ENCODE measurements around the gene NFATC2.
"Not testable (repeated sequence)": the region's sequence is repeated elsewhere in the genome, so short reads cannot be mapped to it uniquely, and the experiment has no call there.

The NFATC2 gene

DNA sequence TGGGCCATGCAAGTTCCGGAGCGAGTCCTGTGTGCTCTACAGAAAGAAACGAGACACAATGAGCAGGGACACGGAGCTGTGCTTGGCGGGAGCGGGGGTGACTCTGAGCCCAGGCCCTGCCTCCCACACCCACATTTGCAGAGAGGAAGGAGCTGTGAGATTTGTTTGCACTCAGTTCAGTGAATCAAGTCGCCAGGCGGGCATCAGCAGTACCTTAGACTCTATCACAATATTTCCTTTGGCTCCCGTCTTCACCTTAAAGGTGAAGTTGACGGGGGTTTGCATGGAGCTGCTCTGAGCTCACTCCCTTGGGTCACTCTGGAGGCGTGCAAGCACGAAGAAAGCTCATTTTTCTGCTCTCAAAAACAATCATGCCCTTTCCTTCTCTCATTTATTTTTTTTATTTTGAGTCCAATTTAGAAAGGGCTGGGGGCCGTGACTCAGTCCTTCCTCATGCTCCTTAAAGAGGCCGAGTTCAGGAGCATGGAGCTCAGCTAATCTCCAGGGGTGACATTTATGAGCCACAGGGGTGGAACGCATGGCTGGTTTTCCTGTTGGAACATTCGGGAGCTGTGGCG lies 188.2 kb downstream of the NFATC2 start:
- no peak for DNase-seq (ENCODE audit: low read depth)

DNA sequence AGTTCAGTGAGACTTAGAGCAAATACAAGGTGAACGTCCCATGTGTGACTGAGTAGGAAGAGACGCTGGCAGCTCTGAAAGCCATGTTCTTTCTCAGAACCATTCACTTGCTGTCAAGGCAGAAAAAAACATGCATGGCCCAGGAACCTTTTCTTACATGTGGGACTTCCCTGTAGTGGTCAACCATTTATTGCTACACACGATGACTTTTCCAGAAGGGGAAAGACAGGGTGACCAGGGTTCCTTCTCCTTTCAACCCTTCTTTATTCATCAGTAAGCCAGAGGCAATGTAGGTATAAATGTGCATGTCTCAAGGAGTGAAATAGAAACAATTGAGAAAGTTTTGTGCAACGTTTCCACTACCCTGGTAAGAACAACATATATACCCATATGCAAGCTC lies 189.0 kb downstream of the NFATC2 start:
- no peak for DNase-seq (ENCODE audit: low read depth)

DNA sequence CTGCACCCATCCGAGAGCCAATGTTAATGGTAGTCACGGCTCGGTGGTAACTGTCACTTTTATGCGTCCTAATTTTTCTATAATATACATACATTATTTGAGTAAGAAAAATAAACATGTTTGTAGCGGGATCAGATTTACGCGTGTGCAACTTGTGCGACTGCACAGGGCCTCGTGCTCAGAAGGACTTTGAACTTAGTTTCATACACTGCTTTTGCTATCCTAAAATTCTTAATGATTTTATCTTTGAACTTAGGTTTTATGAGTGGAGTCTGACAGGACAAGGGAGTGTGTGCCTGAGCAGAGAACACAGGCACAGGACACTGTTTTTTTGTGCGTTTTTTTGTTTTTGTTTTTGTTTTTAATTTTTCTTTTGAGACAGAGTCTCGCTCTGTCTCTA lies 189.7 kb downstream of the NFATC2 start:
- no peak for DNase-seq (ENCODE audit: low read depth)

GRCh38 chr20:51350941-51351631 lies 191.4 kb downstream of the NFATC2 start:
- no peak for DNase-seq (ENCODE audit: low read depth)

- DNase-seq (ENCODE audit: low read depth): no peak
Observed at GRCh38 chr20:51348876-51349275, 193.6 kb downstream of the NFATC2 start.

GRCh38 chr20:51347831-51348230 lies 194.7 kb downstream of the NFATC2 start:
- no peak for DNase-seq (ENCODE audit: low read depth)

- DNase-seq (ENCODE audit: low read depth): no peak
Observed at GRCh38 chr20:51346686-51347485, 195.6 kb downstream of the NFATC2 start.

DNA sequence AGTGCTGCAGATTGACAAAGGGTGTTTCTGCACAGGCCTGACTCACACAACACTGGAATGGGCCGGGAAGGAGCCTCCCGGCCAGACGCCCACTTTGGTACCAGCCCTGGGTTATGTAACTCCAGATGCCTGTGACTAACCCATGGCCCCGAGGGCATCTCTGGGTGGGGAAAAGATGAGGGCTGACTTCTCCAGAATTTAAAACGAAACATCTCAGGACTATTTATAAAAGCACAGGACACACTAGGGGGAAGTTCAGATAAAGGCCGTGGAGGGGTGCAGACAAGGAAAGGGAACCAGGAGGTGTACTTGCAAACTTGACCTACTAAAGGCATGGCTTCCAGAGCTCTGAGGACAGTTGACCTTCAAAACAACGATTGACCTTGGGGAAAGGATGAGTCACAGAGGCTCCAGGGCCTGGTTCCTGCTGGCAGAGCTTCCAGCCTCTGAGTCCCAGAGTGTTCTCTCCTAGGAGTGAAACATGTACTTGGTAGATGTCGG lies 196.9 kb downstream of the NFATC2 start:
- no peak for DNase-seq (ENCODE audit: low read depth)

GRCh38 chr20:51343802-51344201 lies 198.7 kb downstream of the NFATC2 start:
- not testable (repeated sequence) for DNase-seq (ENCODE audit: low read depth)

DNA sequence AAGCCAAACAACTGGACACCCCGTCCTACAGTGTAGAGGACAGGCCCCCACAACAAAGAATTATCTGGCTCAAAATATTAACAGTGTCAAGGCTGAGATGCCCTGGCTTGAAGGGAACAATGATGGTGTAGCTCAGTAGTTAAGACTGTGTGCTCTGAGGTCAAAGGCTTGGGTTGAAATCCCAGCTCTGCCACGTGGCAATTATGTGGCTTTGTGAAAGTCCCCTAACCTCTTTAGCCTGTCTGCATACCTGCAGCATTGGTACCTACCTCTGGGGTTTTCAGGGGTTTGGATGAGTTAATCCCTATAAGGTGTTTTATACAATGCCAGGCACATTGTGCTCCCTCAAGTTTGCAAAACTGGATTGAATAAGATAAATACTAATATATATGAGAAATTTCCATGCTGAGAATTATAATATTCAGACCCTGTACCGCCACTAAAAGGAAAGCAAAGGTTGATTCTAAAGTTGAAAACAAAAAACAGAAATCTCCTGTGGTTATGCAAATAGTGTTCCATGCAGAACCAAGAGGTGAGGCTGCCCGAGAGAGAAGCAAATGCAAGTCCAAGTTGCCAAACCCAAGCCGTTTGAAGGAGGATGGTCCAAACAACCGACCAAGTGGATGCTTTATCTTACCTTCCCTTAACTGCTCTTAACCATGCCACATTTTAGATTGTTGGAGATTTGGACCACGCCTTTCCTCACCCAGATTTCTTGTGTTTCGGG lies 199.8 kb downstream of the NFATC2 start:
- DNase-seq (ENCODE audit: low read depth): no peak

GRCh38 chr20:51341581-51341980 lies 200.9 kb downstream of the NFATC2 start:
- no peak for DNase-seq (ENCODE audit: low read depth)

DNA sequence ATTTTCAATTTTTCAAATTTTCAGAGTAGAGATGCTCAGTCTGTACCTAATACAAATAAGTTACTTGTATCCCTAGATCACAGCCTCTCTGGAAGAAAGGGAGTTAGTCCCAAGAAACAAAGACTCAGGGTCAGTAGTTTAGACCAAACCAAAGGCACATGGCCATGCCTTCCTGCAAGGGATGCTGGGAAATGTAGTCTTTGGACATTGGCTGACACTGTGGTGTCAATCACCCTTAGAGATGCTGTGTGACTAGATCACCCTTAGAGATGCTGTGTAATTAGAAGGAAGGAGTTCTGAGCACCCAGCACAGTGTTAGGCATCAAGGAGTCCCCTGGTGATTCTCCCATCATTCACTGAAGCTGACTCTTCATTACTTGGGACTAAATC lies 202.1 kb downstream of the NFATC2 start:
- no peak for DNase-seq (ENCODE audit: low read depth)

DNA sequence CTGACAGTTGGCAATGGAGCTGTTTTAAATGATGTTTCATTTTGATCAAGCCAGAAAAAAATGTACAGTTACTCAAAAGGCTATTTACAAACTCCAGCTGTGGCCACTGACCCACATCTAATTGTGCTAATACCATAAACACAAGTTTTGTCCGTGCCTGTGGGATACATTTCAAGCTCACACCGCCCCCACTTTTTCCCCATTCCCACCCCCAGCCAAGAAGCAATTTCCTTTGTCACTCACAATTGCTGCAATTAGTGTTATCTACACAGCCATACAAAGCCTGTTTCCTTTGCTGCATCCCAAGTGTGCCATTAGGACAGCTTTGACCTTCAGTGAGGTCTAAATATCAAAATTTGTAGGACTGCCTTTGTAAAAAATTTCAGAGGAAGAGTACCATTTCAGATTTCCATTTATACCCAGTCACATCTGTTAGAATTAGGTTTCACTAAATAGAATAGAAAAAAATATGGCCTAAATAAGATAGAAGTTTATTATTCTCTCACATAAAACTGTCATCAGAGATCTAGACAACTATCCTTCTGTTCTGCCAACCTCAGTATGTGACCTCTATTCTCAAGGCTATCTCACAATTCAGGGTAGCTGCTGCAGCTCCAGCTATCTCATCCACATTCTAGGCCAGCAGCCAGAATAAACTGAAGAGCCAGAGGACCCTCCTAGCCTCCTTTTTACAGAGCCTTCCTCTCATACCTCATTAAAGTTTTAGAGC lies 202.6 kb downstream of the NFATC2 start:
- no peak for DNase-seq (ENCODE audit: low read depth)

DNA sequence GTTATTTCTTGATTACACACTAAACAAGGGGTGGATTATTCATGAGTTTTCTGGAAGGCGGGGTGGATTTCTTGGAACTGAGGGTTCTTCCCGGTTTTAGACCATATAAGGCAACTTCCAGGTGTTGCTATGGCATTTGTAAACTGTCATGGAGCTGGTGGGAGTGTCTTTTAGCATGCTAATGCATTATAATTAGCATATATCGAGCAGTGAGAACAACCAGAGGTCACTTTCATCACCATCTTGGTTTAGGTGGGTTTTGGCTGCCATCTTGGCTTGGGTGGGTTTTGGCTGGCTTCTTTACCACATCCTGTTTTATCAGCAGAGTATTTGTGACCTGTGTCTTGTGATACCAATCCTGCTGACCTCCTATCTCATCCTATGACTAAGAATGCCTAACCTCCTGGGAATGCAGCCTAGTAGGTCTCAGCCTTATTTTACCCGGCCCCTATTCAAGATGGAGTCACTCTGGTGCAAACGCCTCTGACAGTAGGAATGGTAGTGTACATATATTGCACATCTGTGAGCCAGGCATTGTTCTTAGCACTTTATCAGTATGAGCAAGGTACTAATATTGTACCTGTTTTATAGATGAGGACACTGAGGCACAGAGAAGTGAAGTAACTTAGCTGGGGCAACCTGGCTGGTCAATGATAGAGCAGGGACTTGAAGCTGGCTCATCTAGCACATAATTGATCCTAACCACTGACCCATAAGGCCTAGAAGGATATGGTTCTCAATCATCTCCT lies 203.7 kb downstream of the NFATC2 start:
- DNase-seq (ENCODE audit: low read depth): no peak

DNA sequence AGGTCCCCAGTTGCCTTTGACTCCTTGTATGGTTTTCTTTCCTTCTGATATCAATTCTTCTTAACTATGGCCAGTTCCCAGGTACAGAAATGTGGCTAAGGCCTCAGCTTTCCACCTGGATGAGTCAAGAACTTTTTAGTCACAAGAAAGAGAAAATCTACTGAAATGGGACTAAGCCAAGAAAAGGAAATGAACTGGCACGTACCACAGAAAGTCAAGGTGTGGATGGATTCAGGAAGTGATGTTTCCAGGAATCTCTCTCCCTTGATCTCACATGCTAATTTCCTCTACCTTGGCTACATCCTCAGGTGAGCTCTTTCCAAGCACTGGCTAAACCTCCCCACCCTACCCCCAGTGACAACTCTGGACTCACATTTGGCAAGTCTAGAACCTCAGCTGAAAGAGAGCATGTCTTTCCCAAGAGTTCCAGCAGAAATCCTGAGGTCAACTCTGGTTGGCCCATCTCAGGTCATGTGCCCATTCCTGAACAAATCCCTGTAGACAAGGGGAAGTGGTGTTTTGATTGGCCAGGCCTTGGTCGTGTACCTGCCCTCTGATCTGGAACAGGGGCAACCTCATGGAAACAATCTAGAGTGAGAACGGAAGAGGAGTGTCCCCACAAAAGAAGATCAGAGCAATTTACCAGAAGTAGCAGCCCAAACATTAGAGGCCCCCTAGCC lies 205.3 kb downstream of the NFATC2 start:
- no peak for DNase-seq (ENCODE audit: low read depth)
